GM19372 (cell line): Measurements from ENCODE around the gene VPS13C.
"Not testable (repeated sequence)": the region's sequence is repeated elsewhere in the genome, so short reads cannot be mapped to it uniquely, and the experiment has no call there.

ENCODE experiments used
- ATAC-seq: cut with Tn5 transposase; IDR thresholded peaks from one replicate; pipeline ENCODE4 v1.9.1; 2021; ENCODE audit warnings: mild to moderate bottlenecking, low read depth, moderate library complexity; ENCODE audit not compliant: unreplicated experiment

Gene VPS13C

DNA sequence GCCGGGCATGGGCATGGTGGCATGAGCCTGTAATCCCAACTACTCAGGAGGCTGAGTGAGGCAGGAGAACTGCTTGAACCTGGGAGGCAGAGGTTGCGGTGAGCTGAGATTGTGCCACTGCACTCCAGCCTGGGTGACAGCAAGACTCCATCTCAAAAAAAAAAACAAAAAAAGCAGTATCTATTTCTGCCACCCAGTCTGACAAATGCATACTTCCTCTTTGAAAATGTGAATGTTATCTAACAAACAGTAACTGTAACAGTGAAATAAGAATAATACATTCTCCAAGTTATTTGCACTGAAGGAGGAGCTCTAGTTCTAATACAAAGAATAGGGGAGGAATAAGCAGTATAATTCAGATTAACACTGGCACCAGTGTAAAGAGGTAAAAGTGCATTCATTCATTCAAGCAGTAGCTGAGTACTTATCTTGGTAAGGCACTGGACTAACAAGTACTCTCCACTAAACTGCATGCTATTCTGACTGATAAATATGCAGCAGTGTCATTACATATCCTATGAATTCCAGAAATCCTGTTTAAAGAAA, 12.9 kb downstream of the VPS13C start:
- no peak for ATAC-seq

DNA sequence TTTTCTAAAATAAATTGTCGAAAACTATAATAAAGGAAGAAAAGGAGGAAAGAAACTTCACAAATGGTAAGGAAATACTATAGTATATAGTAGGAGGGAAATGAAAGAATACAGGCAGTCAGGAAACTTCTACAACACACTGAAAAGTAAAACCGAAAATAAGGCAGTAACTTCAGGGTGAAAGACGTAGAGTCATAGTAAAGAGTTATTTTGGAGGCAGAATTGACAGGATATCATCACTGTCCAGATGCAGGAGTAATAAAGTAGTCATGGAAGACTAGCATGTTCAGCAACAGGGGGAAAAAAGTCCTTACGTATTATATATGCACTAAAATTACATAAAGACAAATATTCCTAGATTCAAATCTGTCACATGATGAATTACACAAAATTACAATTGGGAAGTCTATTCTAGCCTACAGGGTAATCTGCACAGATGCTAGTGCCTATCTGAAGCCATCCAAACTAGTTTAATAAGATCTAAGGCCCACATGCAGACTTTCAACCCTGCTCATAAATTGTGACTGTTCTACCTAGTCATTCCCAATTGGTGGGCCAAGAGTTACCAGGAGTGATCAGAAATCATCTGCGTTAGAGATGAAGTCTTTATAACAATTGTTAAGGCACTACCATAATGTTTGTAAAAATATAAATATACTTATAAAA, 14.0 kb downstream of the VPS13C start:
- ATAC-seq, result peak; percentile 59

DNA sequence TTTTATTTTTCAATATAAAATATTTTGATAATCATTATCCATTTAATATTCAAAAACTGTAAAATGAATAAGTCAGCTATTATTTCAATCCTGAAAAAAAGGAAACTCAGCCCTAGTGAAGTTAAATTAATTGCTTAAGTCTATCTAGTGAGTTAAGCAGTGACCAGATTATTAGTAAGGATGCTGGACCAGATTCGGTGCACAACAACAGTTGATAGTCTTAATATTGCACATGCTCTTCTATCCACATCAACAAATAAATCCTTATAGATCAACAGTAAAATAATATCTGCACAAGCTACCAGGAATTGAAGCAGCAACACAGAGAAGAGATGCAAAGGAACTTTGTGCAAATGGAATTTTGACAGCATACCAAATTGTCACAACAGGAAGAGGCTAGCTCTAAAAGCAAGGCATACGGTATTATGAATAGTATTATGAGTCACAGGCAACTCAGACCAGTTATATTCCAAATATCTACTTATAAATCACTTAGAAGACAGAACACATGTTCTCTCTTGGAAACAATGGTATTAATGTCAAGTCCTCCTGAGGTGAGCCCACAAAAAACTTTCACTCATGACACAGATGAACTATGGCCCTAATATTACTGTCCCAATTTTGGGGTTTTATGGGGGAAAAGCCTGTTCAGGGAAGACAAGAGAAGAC, 24.9 kb downstream of the VPS13C start:
- ATAC-seq, result no peak

DNA sequence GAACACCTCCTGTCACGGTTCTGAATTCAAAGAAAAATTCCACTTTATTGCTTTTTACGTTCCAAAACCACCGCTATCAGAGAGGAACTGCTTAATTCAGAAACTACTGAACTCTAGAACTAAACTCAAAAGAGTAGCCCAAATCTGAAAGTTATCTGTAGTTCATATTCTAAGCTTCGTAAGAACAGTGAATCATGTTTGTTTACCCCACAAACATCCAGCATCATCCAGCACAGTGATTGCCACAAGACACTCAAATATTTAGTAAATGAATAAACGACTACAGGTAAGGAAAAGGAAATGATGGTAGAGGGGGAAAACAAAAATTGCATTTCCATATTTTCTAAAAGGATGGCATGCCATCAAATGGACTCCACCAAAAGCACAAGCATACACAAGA, 32.3 kb downstream of the VPS13C start:
- ATAC-seq, result no peak

DNA sequence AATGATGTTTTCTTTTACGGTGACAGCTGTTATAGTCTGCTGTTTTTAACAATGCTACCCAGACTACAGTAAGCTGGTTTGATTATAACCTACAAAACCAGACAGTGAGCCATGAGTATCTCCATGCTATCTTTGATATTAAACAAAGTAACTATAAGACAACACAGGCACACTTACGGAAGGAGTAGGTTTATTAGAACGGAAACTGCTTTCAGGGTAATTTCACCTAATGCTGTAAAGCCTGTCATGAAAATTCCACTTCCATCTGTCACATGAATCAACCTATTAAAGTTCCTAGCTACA, 33.0 kb downstream of the VPS13C start:
- no peak for ATAC-seq

DNA sequence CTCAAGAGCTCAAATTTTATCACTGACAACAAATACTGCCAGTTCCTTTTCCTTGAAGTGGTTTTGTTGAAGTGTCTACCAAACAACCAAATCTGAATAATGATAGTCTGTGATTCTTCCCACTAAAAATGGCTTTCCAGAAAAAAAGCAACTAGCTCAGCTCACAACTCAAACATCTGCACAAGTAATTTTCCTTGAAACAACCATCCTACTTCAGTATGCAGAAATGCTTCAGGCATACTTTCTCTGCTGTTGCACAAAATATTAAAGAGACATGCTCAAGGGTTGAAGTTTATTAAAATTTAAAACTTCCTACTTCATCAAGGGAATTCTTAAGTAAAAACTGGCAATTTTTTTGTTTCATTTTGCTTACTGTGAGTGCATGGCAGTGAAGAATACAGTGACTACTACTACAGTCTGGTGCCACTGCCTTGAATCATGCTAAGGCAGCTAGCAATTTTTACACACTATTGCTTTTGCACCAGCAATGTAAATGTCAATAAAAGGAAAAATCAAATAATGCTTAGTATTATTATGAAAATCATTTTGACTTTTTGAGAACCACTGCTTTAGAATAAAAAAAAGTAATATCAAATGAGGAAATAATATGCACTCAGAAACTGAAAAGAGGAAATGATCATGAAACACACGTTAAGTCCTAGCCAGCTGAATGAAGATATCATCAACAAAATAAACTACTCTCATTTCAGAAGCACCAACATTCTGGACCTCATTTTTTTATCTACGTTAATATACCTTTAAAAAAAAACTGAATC, 33.6 kb downstream of the VPS13C start:
- ATAC-seq, result no peak

DNA sequence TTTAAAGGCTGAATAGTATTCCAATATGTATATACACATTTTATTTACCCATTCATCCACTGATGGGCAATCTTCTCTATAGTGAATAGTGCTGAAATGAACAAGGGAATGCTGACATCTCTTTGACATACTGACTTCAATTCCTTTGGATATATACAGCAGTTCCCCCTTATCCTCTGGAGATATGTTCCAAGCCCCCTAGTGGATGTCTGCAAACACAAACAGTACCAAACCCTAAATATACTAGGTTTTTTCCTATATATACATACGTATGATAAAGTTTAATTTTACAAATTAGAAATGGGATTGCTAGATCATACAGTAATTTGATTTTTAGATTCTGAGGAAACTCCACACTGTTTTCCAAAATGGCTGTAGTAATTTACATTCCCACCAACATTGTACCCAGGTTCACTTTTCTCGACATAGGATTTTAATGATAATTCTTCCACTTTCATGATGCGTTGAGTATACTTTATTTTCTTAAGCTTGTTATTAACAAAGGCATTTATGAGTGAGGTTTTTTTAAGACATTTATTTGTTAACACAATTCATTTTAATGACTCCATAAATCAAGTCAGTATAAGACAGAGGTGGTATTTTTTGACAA, 38.2 kb downstream of the VPS13C start:
- ATAC-seq, result no peak

DNA sequence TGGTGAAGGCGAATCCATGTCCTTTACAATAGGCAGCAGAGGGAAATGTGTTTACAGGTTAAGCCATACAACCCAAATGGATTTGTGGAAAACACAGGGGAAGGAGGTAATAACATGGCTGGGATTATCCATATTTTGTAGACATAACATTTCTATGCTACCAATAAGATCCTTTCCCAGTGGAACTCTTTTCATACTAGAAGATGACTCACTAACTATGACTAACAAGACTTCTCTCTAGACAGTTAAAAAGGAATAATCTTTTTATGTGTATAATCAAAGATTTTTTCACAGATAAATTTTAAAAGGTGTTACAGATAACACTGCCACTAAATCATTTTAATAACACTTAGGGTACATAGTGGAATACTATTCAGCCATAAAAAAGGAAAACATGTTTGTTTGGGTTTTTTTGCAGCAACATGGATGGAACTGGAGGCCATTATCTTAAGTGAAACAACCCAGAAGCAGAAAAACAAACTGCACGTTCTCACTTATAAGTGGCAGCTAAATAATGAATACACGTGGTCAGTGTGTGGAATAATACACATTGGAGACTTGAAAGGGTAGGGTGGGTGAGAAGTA, 39.6 kb downstream of the VPS13C start:
- ATAC-seq, result no peak

- ATAC-seq, result not testable (repeated sequence)
Observed at GRCh38 chr15:62005354-62005753, 54.9 kb downstream of the VPS13C start.

- ATAC-seq, result no peak
Observed at GRCh38 chr15:61997786-61998185, 62.5 kb downstream of the VPS13C start.

GRCh38 chr15:61996056-61996635, 64.1 kb downstream of the VPS13C start:
- no peak for ATAC-seq

DNA sequence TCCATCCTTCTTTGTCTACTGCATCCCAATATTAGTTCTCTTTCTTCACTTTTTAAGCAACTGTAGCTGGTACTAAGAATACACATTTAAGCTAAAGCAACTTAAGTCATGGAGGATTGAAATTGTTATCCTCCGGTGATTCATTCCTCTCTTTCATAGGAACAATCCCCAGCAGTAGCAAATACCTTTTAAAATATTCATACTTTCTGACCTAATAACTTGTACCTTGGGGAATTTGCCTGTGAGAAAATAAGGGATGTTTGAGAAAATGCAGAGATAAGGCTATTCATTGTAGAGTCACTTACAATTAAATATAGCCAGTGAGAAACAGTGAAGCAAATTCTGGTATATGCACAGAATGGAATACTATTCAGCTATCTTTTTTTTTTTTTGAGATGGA, 66.0 kb downstream of the VPS13C start:
- no peak for ATAC-seq

DNA sequence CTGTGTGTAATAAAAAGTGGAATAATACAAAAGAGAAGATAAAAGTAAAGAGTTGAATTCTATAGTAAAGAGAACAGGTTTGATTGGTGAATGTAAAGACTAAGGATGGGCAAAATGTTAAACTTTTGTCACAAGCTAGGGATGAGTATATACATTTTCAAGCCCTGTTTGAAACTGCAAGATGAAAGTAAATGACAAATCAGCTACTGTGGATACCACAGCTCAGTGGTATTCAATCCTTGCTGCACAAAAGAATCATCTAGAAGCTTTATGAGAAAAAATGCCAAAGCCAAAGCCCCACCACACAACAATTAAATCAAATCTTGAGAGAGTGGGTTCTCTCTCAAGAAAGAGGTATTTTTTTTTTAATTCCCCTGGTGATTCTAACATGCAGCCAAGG, 67.7 kb downstream of the VPS13C start:
- no peak for ATAC-seq

DNA sequence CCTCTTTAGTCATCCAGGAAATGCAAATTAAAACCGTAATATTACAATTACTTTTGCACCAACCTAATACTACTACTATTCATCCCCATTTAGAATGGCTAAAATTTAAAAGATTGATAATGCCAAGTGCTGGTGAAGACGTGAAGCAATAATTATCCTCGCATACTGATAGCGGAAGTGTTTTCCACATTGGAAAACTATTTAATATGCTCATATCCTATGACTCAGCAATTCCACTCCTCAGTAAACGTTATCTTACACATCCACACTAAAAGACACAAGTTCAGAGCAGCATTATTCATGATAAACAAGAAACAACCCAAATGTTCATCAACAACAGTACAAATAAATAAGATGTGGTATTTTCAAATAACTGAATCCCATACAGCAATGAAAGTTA, 70.6 kb downstream of the VPS13C start:
- ATAC-seq, result no peak

- no peak for ATAC-seq
Observed at GRCh38 chr15:61987824-61988223, 72.4 kb downstream of the VPS13C start.

GRCh38 chr15:61983081-61983480, 77.2 kb downstream of the VPS13C start:
- no peak for ATAC-seq

DNA sequence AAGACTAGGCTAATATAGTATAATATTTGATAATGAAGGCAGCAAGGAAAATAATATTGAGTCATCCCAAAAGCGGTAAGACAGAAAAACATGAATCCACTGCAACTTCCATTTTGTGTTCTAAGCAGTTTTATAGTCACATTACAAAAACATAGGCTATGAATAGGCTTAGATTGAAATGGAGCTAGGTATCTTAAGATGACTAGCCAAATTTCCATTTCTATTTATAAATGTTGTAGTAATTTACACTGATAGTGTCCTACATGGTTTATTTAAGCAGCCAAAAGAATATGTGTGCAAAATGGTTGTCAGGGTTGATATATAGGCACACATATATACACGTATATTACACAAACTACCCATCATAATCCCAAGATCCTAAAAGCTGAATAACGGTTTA, 82.0 kb downstream of the VPS13C start:
- ATAC-seq, result no peak

DNA sequence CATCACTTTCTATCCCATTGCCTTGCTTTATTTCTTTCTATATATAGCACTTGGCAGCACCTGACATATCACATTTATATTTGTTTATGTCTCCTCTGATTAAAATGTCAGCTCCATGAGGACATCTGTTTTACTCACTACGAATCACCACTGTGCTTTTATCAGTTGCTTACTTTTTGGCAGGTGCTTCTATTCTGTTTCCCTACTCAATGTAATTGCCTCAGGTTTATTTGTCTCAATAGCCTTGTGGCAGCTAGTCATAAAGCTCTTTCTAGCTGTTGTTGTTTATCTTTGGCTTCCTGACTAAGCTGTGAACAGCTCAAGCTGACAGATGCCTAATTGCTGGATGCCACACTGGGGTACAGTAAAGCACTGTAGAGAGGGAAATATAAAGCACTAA, 85.5 kb downstream of the VPS13C start:
- no peak for ATAC-seq

- ATAC-seq, result no peak
Observed at GRCh38 chr15:61974118-61974517, 86.1 kb downstream of the VPS13C start.

DNA sequence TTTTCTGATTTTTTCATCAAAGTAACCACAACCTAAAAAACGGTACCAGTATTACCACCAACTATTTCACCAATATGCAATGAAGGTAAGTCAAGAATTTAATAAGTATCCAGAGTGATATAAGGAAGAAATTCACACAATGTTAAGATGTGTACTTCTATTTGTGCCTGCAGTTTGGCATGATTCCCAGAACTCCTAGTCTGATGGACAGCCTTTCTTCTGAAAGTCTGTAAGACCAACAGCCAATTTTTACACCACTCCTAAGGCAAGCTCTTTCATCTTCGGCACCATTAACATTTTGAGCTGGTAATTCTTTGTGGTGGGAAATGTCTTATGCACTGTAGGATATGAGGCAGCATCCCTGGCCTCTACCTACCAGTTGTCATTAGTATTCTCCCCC, 108.3 kb downstream of the VPS13C start:
- ATAC-seq, result no peak
